GM19455 (cell line): ENCODE data around the gene MAP6.
"Not testable (repeated sequence)": the region's sequence is repeated elsewhere in the genome, so short reads cannot be mapped to it uniquely, and the experiment has no call there.

ENCODE experiments used
- ATAC-seq: cut with Tn5 transposase; IDR thresholded peaks from one replicate; pipeline ENCODE4 v1.9.1; 2021; ENCODE audit not compliant: unreplicated experiment

The MAP6 gene

GRCh38 chr11:75668451-75669297 is at the start of gene MAP6:
Gene MAP6, minus strand, starts transcription at chr11:75669038. Its CDS starts 669 bp downstream, at chr11:75668369.
- ATAC-seq = no peak

GRCh38 chr11:75717608-75718418 is 49.0 kb upstream of the MAP6 start, which contains the start of gene MOGAT2:
Gene MOGAT2, plus strand, starts transcription at chr11:75717838. Its CDS starts 51 bp downstream, at chr11:75717889.
- no peak for ATAC-seq

- no peak for ATAC-seq
Observed at GRCh38 chr11:75716659-75717058, 47.8 kb upstream of the MAP6 start.

GRCh38 chr11:75715688-75716087 is 46.9 kb upstream of the MAP6 start:
- no peak for ATAC-seq

- no peak for ATAC-seq
Observed at GRCh38 chr11:75714211-75714610, 45.4 kb upstream of the MAP6 start.

GRCh38 chr11:75706260-75706729 is 37.5 kb upstream of the MAP6 start:
- no peak for ATAC-seq

GRCh38 chr11:75705541-75705940 is 36.7 kb upstream of the MAP6 start:
- no peak for ATAC-seq

GRCh38 chr11:75703695-75704237 is 34.9 kb upstream of the MAP6 start:
- ATAC-seq = no peak

- ATAC-seq = no peak
Observed at GRCh38 chr11:75700940-75701339, 32.1 kb upstream of the MAP6 start.

- ATAC-seq = no peak
Observed at GRCh38 chr11:75697906-75698581, 29.2 kb upstream of the MAP6 start.

- ATAC-seq = no peak
Observed at GRCh38 chr11:75691804-75692203, 23.0 kb upstream of the MAP6 start.

- no peak for ATAC-seq
Observed at GRCh38 chr11:75689863-75690609, 21.2 kb upstream of the MAP6 start.

- ATAC-seq = not testable (repeated sequence)
Observed at GRCh38 chr11:75683856-75684255, 15.0 kb upstream of the MAP6 start.

GRCh38 chr11:75679566-75679965 is 10.7 kb upstream of the MAP6 start:
- no peak for ATAC-seq

GRCh38 chr11:75678620-75679259 is 9.9 kb upstream of the MAP6 start:
- ATAC-seq = no peak

- no peak for ATAC-seq
Observed at GRCh38 chr11:75677909-75678308, 9.1 kb upstream of the MAP6 start.

GRCh38 chr11:75677275-75677674 is 8.4 kb upstream of the MAP6 start:
- ATAC-seq = no peak

GRCh38 chr11:75673977-75674582 is 5.2 kb upstream of the MAP6 start:
- ATAC-seq = no peak

GRCh38 chr11:75667831-75668450 is 897 bp downstream of the MAP6 start:
- no peak for ATAC-seq
